DMS114 treated with DMSO at 0.1 percent for 48 hours (cell line): ENCODE results near the gene SV2A.
"Not testable (repeated sequence)": the region's sequence is repeated elsewhere in the genome, so short reads cannot be mapped to it uniquely, and the experiment has no call there.

ENCODE experiments used
- DNase-seq: peaks from one replicate; lab custom pipeline; 2025; ENCODE audit not compliant: unreplicated experiment; lab: John Stamatoyannopoulos, UW

SV2A gene

DNA sequence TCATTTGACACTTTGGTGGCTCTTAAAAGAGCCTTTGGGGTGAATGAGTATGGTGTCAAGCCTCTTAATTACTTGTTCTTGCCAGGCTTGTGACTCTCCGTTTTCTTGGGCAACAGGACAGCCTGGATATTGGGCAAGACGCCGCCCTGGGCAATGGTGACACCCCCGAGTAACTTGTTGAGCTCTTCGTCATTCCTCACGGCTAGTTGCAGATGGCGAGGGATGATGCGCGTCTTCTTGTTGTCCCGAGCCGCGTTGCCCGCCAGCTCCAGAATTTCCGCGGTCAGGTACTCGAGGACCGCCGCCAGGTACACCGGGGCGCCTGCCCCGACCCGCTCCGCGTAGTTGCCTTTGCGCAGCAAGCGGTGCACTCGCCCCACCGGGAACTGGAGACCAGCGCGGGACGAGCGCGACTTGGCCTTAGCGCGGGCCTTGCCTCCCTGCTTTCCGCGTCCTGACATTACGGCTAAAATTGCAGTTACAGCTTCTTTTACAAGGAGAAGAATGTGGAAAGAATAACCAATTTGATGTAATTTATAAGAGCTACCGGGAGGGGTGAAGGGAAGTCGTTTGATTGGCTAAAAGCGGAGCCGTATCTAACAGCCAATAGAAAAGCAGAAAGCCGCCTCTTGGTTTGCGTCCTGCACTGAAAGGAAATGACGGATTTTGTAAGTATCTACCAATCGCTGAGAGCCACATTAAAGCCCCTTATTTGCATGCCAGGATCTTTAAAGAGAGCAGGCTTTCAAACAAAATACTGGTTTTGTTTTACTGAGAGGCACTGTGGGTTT lies 30.0 kb downstream of the SV2A start:
- DNase-seq, result peak; percentile 100

DNA sequence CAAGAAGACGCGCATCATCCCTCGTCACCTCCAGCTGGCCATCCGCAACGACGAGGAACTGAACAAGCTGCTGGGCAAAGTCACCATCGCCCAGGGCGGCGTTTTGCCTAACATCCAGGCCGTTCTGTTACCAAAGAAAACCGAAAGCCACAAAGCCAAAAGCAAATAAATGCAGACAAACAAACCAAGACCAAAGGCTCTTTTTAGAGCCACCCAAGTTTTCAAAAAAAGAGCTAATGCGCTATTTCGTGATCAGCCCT lies 30.5 kb downstream of the SV2A start:
- DNase-seq, result not testable (repeated sequence)

DNA sequence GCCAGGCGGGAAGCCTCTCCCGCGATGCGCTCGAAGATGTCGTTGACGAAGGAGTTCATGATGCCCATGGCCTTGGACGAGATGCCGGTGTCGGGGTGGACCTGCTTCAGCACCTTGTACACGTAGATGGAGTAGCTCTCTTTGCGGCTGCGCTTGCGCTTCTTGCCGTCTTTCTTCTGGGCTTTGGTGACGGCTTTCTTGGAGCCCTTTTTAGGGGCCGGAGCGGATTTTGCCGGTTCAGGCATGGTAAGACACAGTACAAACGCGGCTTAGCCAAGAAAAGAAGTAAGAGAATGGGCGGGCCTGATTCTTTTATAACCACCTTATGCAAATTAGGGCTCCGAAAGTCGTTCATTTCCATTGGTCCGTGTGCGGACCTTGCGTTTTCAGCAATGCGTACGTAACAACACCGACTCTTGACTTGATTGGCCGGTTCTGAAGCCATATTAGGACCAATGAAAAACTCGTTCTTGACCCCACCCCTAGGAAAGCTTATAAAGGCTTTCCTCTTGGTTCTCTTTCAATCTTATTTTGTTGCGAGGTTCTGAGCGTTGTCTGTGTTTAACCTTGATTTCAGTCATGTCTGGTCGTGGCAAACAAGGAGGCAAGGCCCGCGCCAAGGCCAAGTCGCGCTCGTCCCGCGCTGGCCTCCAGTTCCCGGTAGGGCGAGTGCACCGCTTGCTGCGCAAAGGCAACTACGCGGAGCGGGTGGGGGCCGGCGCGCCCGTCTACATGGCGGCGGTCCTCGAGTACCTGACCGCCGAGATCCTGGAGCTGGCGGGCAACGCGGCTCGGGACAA lies 31.0 kb downstream of the SV2A start:
- peak; percentile 100 for DNase-seq

DNA sequence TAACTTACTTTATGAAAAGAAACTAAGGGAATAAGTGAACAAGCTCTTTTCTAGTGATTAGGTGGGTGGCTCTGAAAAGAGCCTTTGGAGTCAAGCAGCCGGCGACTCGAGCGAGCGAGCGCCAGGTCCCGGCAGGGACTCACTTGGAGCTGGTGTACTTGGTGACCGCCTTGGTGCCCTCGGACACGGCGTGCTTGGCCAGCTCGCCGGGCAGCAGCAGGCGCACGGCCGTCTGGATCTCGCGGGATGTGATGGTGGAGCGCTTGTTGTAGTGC lies 31.6 kb downstream of the SV2A start:
- DNase-seq, result not testable (repeated sequence)

DNA sequence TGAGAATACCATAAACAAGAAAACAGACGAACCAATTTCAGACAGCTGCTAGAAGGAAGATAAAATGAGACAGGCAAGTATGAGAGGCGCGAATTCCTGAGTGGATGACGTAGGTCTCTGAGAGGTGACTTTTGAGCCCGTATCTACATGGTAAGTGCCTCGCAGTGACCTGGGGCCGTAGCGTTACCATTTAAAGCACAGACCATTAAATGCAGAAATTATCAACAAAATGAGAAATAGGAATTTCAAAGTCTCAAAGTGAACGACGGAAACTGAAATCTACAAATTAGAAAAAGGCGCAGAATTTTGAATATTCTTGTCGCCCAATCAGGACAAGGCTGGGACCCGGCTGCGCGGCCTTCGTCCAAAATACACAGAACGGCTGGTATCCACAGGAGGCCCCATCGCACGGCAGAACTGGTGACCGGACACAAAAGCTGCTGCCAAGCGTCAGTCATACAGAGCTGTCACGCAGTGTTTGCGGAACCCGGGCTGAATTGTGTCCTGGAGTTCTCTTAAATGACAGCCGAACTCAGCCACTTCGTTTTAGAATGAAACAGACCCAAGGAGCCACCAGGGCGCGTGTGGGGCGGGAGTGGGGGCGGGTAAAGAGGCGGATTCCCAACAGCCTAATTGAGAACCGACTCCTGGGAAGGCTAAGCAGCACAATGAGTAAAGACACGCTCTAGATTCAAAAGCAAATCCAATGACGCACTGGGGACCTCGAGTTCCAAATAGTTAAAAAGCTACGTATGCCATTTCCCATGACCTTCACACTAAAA lies 32.1 kb downstream of the SV2A start:
- peak; percentile 96 for DNase-seq

DNA sequence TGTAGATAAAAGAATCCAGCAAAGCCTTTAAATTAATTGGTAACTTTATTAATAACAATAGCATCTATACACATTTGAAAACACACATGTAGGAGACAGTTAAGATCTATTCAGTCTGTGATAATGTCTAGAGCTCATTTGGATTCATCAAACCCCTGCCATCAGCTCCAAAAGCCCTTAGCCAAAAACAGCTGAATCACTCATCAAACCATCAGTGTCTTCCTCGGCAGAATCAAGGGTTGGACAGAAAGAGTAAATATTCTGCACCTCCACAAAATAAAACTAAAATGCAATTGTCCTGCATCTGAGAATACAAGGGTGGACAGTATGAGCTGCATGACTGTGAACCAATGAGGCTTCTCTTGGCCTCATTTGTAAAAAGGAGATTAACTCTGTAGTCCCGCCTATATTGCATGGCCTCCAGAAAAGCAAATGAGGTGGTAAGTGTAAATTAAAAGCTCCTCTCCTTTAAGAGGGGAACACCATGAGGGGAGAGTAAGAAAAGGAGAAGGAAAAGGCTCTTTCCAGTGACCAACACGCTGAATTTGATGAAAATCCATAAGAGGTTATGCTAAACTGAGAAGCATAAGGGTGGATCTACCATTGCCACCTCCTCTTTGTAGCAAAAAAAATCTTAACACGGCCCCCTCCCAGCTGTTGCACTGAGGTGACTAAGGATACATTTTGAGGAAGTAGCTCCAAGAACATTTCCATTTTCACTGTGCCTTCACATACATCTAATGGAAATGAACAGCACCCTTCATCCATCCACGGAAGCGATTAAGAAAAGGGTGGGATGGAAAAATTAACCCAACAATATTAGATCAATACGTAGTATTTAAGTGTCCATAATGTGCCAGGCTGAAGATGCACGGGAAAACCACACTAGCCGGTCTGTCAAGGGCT lies 33.0 kb downstream of the SV2A start:
- no peak for DNase-seq

DNA sequence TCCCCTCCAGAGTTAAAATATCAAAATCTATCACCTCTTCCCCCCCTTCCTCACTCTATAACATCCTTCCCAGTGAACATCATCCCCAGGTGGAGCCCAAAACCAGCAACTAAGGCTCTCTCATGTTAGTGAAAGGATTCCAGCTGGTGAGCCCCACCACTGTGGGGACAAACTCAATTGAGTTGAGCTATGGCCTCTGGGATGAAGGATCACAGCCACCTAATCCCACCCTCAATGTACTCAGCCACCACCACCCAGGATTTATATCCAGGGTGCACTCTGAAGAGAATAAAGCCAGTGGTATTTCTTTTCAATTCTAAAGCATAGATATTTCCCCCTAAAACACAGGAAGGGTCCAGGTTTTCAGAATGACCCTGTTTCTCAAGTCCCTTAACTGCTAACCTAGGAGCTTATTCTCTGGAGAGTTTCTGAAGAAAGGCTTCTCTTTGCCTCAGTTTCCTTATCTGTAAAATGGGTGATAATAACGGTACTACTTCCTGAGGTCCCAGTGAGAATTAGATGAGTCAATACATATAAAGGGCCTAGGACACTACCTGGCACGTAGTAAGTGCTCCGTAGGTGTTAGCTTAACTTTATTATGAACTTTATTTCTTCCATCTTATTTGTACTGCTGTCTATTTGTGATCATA lies 33.9 kb downstream of the SV2A start:
- no peak for DNase-seq

DNA sequence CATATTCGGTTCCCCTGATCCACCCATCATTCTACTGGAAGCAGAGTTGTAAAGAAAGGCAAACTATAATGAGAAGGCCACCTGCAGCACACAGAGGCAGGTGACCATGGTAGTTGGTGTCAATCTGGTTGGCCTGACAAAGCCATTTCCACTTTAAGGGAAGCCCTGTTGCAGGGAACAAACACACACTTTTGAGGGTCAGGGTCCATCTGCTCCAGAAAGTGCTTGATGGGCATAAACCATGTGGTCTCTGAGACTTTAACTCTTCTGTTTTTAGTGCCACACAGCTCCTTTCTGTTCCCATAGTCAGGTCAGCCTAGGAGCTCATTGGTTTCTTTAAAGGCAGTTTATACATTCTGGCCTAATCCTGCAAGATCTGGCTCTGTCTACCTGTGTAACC lies 35.8 kb downstream of the SV2A start:
- DNase-seq, result no peak

DNA sequence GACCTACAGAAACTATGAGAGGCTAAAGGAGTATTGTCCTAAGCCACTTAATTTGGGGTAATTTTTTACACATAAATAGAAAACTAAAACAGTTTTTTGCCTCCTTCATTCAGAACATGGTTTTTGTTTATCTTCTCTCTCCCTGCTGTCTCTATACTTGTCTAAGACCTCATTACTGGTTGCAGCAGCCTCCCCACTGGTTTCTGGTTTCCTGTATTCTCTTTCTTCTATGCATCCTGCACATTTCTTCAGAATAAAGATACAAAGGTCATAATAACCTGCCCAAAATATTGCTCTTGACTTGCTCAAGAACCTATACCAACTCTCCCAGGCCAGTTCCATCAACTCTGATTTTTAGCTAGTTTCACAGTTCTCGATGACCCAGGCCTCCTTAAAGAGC lies 38.1 kb downstream of the SV2A start:
- DNase-seq, result no peak

DNA sequence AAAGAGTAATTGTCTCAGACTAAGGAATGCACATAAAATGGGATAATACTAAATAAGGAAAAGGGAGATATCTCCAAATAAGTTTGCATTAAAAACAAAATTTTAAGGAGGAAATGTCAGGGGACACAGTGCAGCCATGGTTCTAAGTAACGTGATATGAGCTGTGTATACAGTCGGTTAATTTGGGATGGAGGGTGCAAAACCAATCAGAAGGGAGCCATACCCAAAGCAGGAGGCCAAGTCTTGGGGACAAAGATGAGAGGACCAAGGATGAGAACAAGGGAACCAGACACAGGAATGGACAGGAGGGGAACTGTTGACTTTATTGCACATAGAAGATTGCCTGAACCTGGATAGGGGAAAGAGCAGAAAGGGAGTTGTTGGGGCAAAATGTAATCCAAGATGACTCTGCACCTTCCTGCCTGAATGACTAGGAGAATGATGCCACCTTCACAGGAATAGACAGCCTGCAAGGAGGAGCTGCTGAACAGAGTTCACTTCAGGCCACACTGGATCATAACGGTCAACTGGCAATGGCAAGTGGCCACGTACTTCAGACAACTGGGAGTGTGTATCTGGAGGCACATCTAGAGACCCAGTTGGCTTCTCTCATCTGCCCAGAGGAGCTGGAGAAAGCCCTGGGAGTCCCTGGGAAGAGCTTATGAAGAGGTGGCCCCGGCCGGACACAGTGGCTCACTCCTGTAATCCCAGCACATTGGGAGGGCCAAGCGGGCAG lies 40.3 kb downstream of the SV2A start:
- DNase-seq, result no peak

DNA sequence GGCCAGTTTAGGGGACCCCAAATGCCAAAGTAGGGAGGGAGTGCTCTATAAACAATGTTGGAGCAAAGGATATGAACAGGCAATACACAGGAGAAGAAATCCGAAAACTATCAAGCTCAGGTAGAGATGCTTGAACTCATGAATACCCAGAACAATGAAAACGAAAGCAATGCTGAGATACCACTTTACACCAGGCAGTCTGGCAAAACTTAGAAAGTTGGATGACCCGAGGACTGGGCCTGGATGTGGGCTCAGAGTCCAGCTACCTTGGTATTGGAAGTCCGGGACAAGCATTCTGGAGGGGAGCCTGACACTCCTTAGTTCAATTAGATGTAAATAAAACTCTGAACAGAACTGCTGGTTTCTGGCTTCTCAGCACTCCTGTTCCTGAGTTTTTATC lies 44.6 kb downstream of the SV2A start:
- DNase-seq, result not testable (repeated sequence)

DNA sequence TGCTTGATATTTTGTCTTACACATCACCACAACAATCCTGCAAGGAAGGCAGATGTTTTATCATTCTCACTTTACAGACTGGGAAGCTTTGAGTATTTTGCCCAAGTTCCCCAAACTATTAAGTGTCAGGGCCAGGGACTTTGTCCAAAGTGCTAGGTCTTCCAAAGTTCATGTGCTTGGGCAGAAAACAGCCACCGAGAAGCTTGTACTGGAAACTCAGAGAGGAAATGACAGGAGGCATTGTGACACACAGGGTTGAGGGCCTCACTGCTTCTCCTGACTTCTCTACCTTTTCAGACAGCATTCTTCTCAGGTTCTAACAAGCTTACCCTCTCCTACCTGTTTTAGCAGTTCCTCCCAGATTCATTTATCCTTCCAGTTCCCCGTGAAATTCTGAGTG lies 50.8 kb downstream of the SV2A start:
- DNase-seq, result not testable (repeated sequence)

DNA sequence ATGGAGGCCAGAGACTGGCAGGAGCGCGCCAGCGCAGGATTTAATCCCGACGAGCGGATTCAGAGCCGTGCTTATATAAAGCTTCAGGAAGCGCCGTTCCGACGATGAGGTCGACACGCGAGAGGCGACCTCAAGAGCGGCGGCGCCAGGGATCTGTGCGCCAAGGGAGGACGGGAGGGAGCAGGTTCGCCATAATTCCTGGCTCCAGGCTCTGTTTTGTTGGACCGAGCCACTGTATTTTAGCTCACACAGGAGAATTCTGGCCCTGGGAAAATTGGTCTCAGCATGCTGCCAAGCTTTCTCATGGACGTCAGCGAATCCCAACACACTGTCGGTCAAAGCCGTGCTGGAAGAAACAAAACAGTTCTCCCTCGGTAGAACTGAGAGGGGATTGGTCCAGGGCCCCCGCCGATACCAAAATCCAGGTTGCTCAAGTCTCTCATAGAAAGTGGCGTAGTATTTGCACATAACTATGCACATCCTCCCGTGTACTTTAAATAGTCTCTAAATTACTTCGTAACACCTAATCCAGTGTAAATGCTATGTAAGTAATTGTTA lies 56.1 kb downstream of the SV2A start:
- DNase-seq, result not testable (repeated sequence)

DNA sequence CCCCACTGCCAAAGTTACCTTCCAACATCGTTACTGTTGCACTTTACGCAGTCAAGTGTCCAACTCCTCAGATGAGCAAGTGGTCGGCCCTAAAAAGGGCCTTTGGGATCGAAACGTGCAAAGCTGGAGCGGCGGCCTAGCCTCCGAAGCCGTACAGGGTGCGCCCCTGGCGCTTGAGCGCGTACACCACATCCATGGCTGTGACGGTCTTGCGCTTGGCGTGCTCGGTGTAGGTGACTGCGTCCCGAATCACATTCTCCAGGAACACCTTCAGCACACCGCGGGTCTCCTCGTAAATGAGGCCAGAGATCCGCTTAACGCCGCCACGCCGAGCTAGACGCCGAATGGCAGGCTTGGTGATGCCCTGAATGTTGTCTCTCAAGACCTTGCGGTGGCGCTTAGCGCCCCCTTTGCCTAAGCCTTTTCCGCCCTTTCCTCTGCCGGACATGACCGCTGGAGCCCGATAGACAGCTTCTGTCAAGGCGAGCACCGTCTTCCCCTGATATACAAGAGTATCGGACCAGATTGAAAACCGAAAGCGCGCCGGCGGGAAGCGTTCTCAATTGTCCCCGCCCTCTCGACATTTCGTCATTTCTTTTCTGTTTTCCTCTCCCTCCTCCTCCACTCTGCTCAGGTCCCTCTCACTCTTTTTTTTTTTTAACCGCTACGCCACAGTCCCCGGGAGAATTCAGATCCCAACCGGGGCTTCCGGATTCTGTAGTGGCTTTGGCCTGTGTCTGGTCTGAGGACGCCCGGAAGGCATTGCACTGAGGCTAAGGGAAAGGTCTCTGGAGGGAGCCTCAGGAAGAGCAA lies 56.8 kb downstream of the SV2A start:
- DNase-seq, result not testable (repeated sequence)

DNA sequence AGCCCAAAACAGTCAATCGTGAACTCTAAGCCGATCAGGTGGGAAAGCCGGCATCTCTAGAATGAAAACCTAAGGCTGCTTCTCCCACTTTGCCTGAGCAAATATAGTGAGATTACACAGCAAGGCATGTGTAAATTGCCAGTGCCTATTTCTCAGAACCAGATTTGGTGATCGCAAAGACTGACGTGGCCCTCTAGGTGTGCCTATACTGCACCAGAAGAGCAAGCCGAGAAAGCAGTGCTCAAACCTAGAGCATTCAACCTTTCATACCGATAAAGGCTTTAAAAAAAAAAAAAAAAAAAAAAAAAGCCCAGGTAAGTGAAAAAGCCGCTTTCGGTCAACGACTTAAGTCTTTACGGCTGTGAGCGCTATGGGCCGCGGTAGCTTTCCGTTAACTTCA lies 57.4 kb downstream of the SV2A start:
- not testable (repeated sequence) for DNase-seq
